ENCODE measurements around the gene RAD50.

RAD50 gene

GRCh38 chr5:132659598-132660493, 103.1 kb downstream of the RAD50 start:
- 93 to 94% methylated on average over 23 of the region's 23 CpGs for WGBS, 2 experiments
- Histone ChIP-seq H3K36me3 (ENCODE audit: control insufficient read depth, insufficient read depth, low read length) (no peaks in the 10 kb centered on the region), H3K27ac (ENCODE audit: insufficient read depth, low read depth, low read length, poor library complexity, severe bottlenecking) (no peak overlapping the region), H3K27me3 (ENCODE audit: control insufficient read depth, insufficient read depth, low read length, poor library complexity, severe bottlenecking) (peaks cover 29% of the 10 kb centered on the region), H3K9me3 (ENCODE audit: control insufficient read depth, low read length) (no peaks in the 10 kb centered on the region), H3K4me1 (ENCODE audit: control insufficient read depth, insufficient read depth, low read length) (no peaks in the 10 kb centered on the region), H3K4me3 (ENCODE audit: insufficient read depth, low read depth, low read length) (no peak overlapping the region)

- Histone ChIP-seq H3K4me3 (ENCODE audit: insufficient read depth, low read depth, low read length) (no peak overlapping the region), H3K9me3 (ENCODE audit: control insufficient read depth, low read length) (no peaks in the 10 kb centered on the region), H3K36me3 (ENCODE audit: control insufficient read depth, insufficient read depth, low read length) (no peaks in the 10 kb centered on the region), H3K4me1 (ENCODE audit: control insufficient read depth, insufficient read depth, low read length) (no peaks in the 10 kb centered on the region), H3K27me3 (ENCODE audit: control insufficient read depth, insufficient read depth, low read length, poor library complexity, severe bottlenecking) (peaks cover 14% of the 10 kb centered on the region), H3K27ac (ENCODE audit: insufficient read depth, low read depth, low read length, poor library complexity, severe bottlenecking) (no peak overlapping the region)
- 90 to 94% methylated on average over 12 of the region's 12 CpGs for WGBS, 2 experiments
Measured at GRCh38 chr5:132661231-132662003, 104.6 kb downstream of the RAD50 start.

- no peaks in the 10 kb centered on the region for H3K9me3 ChIP-seq (ENCODE audit: control insufficient read depth, low read length)
- H3K4me3 ChIP-seq (ENCODE audit: insufficient read depth, low read depth, low read length): no peak overlapping the region
- no peak overlapping the region for H3K27ac ChIP-seq (ENCODE audit: insufficient read depth, low read depth, low read length, poor library complexity, severe bottlenecking)
- no peaks in the 10 kb centered on the region for H3K4me1 ChIP-seq (ENCODE audit: control insufficient read depth, insufficient read depth, low read length)
- no peaks in the 10 kb centered on the region for H3K36me3 ChIP-seq (ENCODE audit: control insufficient read depth, insufficient read depth, low read length)
- 94 to 95% methylated on average over 9 of the region's 9 CpGs for WGBS, 2 experiments
- peaks cover 8% of the 10 kb centered on the region for H3K27me3 ChIP-seq (ENCODE audit: control insufficient read depth, insufficient read depth, low read length, poor library complexity, severe bottlenecking)
Measured at GRCh38 chr5:132662004-132662401, 105.2 kb downstream of the RAD50 start.

GRCh38 chr5:132662925-132663770, 106.4 kb downstream of the RAD50 start:
- Histone ChIP-seq H3K4me1 (ENCODE audit: control insufficient read depth, insufficient read depth, low read length) (no peaks in the 10 kb centered on the region), H3K36me3 (ENCODE audit: control insufficient read depth, insufficient read depth, low read length) (no peaks in the 10 kb centered on the region), H3K4me3 (ENCODE audit: insufficient read depth, low read depth, low read length) (no peak overlapping the region), H3K27ac (ENCODE audit: insufficient read depth, low read depth, low read length, poor library complexity, severe bottlenecking) (no peak overlapping the region), H3K9me3 (ENCODE audit: control insufficient read depth, low read length) (no peaks in the 10 kb centered on the region), H3K27me3 (ENCODE audit: control insufficient read depth, insufficient read depth, low read length, poor library complexity, severe bottlenecking) (no peaks in the 10 kb centered on the region)
- 86 to 88% methylated on average over 25 of the region's 25 CpGs for WGBS, 2 experiments

- no peaks in the 10 kb centered on the region for H3K4me1 ChIP-seq (ENCODE audit: control insufficient read depth, insufficient read depth, low read length)
- H3K27me3 ChIP-seq (ENCODE audit: control insufficient read depth, insufficient read depth, low read length, poor library complexity, severe bottlenecking): no peaks in the 10 kb centered on the region
- H3K4me3 ChIP-seq (ENCODE audit: insufficient read depth, low read depth, low read length): no peak overlapping the region
- H3K36me3 ChIP-seq (ENCODE audit: control insufficient read depth, insufficient read depth, low read length): no peaks in the 10 kb centered on the region
- no peaks in the 10 kb centered on the region for H3K9me3 ChIP-seq (ENCODE audit: control insufficient read depth, low read length)
- H3K27ac ChIP-seq (ENCODE audit: insufficient read depth, low read depth, low read length, poor library complexity, severe bottlenecking): no peak overlapping the region
- WGBS, 2 experiments: 88 to 91% methylated on average over 13 of the region's 13 CpGs
Measured at GRCh38 chr5:132663771-132664695, 107.3 kb downstream of the RAD50 start.

- WGBS, 2 experiments: 93 to 97% methylated on average over 9 of the region's 9 CpGs
- no peaks in the 10 kb centered on the region for H3K9me3 ChIP-seq (ENCODE audit: control insufficient read depth, low read length)
- H3K36me3 ChIP-seq (ENCODE audit: control insufficient read depth, insufficient read depth, low read length): no peaks in the 10 kb centered on the region
- H3K27me3 ChIP-seq (ENCODE audit: control insufficient read depth, insufficient read depth, low read length, poor library complexity, severe bottlenecking): no peaks in the 10 kb centered on the region
- no peak overlapping the region for H3K27ac ChIP-seq (ENCODE audit: insufficient read depth, low read depth, low read length, poor library complexity, severe bottlenecking)
- H3K4me1 ChIP-seq (ENCODE audit: control insufficient read depth, insufficient read depth, low read length): no peaks in the 10 kb centered on the region
- H3K4me3 ChIP-seq (ENCODE audit: insufficient read depth, low read depth, low read length): no peak overlapping the region
Measured at GRCh38 chr5:132664696-132665209, 108.0 kb downstream of the RAD50 start.

- H3K27me3 ChIP-seq (ENCODE audit: control insufficient read depth, insufficient read depth, low read length, poor library complexity, severe bottlenecking): no peaks in the 10 kb centered on the region
- 81 to 87% methylated on average over 21 of the region's 21 CpGs for WGBS, 2 experiments
- no peaks in the 10 kb centered on the region for H3K4me1 ChIP-seq (ENCODE audit: control insufficient read depth, insufficient read depth, low read length)
- no peak overlapping the region for H3K4me3 ChIP-seq (ENCODE audit: insufficient read depth, low read depth, low read length)
- H3K36me3 ChIP-seq (ENCODE audit: control insufficient read depth, insufficient read depth, low read length): no peaks in the 10 kb centered on the region
- no peak overlapping the region for H3K27ac ChIP-seq (ENCODE audit: insufficient read depth, low read depth, low read length, poor library complexity, severe bottlenecking)
- H3K9me3 ChIP-seq (ENCODE audit: control insufficient read depth, low read length): no peaks in the 10 kb centered on the region
Measured at GRCh38 chr5:132665574-132666080, 108.8 kb downstream of the RAD50 start.

GRCh38 chr5:132666310-132667123, 109.7 kb downstream of the RAD50 start:
- WGBS, 2 experiments: 95% methylated on average over 16 of the region's 16 CpGs
- Histone ChIP-seq H3K36me3 (ENCODE audit: control insufficient read depth, insufficient read depth, low read length) (no peaks in the 10 kb centered on the region), H3K4me3 (ENCODE audit: insufficient read depth, low read depth, low read length) (no peak overlapping the region), H3K4me1 (ENCODE audit: control insufficient read depth, insufficient read depth, low read length) (no peaks in the 10 kb centered on the region), H3K27me3 (ENCODE audit: control insufficient read depth, insufficient read depth, low read length, poor library complexity, severe bottlenecking) (no peaks in the 10 kb centered on the region), H3K27ac (ENCODE audit: insufficient read depth, low read depth, low read length, poor library complexity, severe bottlenecking) (no peak overlapping the region), H3K9me3 (ENCODE audit: control insufficient read depth, low read length) (peaks cover 3% of the 10 kb centered on the region)

All from ectodermal cell (in vitro differentiated cells).